Measurements from ENCODE around the gene ZNF587. TPM values are rescaled to one million over a fixed set of nuclear protein-coding genes. Genes with fewer than 3 reads are reported as not detected.
A peak's percentile ranks its signal among the peaks of the same experiment; 100 is the strongest.
"Not testable (repeated sequence)": the region's sequence is repeated elsewhere in the genome, so short reads cannot be mapped to it uniquely, and the experiment has no call there.

ZNF587 gene
- total RNA-seq, 1 donor from 2014 or later: 20.0 TPM

GRCh38 chr19:57841122-57841763 lies 8.4 kb upstream of the ZNF587 start:
- intact Hi-C loops (cut with micrococcal nuclease): no loop called here
- Histone ChIP-seq H3K4me3 (no peak overlapping the region), H3K4me1 (peaks cover 8% of the 10 kb centered on the region), H3K9me3 (replicated peaks) (no peaks in the 10 kb centered on the region), H3K36me3 (peaks cover 28% of the 10 kb centered on the region), H3K27me3 (ENCODE audit: low read depth) (no peaks in the 10 kb centered on the region), H3K27ac (replicated peaks) (no peak overlapping the region)
- TF ChIP-seq CTCF (IDR thresholded peaks at IDR 0.05; ENCODE audit: borderline replicate concordance): no peak
- DNase-seq: no peak

- DNase-seq; intact Hi-C loops (cut with micrococcal nuclease); H3K27ac ChIP-seq (replicated peaks): not testable (repeated sequence)
Measured at GRCh38 chr19:57847164-57847563, 2.5 kb upstream of the ZNF587 start.

GRCh38 chr19:57849162-57849665 lies 445 bp upstream of the ZNF587 start:
- H3K27me3 ChIP-seq (ENCODE audit: low read depth); DNase-seq; H3K9me3 ChIP-seq (replicated peaks); intact Hi-C loops (cut with micrococcal nuclease): not testable (repeated sequence)
- Histone ChIP-seq H3K27ac (replicated peaks) (peak overlapping the region; percentile 77), H3K4me1 (peaks cover 32% of the 10 kb centered on the region), H3K36me3 (peaks cover 14% of the 10 kb centered on the region), H3K4me3 (peak overlapping the region; percentile 86)

More at GRCh38 chr19:57847164-57847563, 2.5 kb upstream of the ZNF587 start:
- not testable (repeated sequence) for H3K27me3 ChIP-seq (ENCODE audit: low read depth); H3K36me3 ChIP-seq; H3K9me3 ChIP-seq (replicated peaks); H3K4me3 ChIP-seq
- H3K4me1 ChIP-seq: peaks cover 26% of the 10 kb centered on the region

- peak overlapping the region; percentile 86 for H3K4me3 ChIP-seq
- peaks cover 5% of the 10 kb centered on the region for H3K9me3 ChIP-seq (replicated peaks)
- no peak for DNase-seq
- H3K27me3 ChIP-seq (ENCODE audit: low read depth): no peaks in the 10 kb centered on the region
- intact Hi-C loops (cut with micrococcal nuclease): no loop called here
- peaks cover 26% of the 10 kb centered on the region for H3K36me3 ChIP-seq
- H3K4me1 ChIP-seq: peaks cover 32% of the 10 kb centered on the region
- TF ChIP-seq CTCF (IDR thresholded peaks at IDR 0.05; ENCODE audit: borderline replicate concordance): no peak
- H3K27ac ChIP-seq (replicated peaks): peak overlapping the region; percentile 77
Measured at GRCh38 chr19:57850553-57851017, 926 bp downstream of the ZNF587 start.

GRCh38 chr19:57851812-57852603 lies 2.3 kb downstream of the ZNF587 start:
- H3K36me3 ChIP-seq: peaks cover 39% of the 10 kb centered on the region
- DNase-seq; H3K27ac ChIP-seq (replicated peaks); intact Hi-C loops (cut with micrococcal nuclease); H3K4me3 ChIP-seq; H3K9me3 ChIP-seq (replicated peaks); H3K27me3 ChIP-seq (ENCODE audit: low read depth): not testable (repeated sequence)
- H3K4me1 ChIP-seq: peaks cover 32% of the 10 kb centered on the region

- H3K4me3 ChIP-seq; DNase-seq; H3K27me3 ChIP-seq (ENCODE audit: low read depth); H3K27ac ChIP-seq (replicated peaks); intact Hi-C loops (cut with micrococcal nuclease): not testable (repeated sequence)
- Histone ChIP-seq H3K4me1 (peaks cover 32% of the 10 kb centered on the region), H3K9me3 (replicated peaks) (peaks cover 23% of the 10 kb centered on the region), H3K36me3 (peaks cover 57% of the 10 kb centered on the region)
Measured at GRCh38 chr19:57854117-57854516, 4.5 kb downstream of the ZNF587 start.

- H3K27ac ChIP-seq (replicated peaks); H3K4me1 ChIP-seq; H3K4me3 ChIP-seq; intact Hi-C loops (cut with micrococcal nuclease); H3K27me3 ChIP-seq (ENCODE audit: low read depth); DNase-seq: not testable (repeated sequence)
- Histone ChIP-seq H3K9me3 (replicated peaks) (peaks cover 88% of the 10 kb centered on the region), H3K36me3 (peaks cover 97% of the 10 kb centered on the region)
Measured at GRCh38 chr19:57862351-57862750, 12.7 kb downstream of the ZNF587 start.
